AG09319 (cell line): Measurements from ENCODE around the gene NAPB.

Source experiments
- DNase-seq: peaks from one replicate; pipeline ENCODE4 v3.0.0-alpha.2; 2010; ENCODE audit warnings: low read depth; ENCODE audit errors: extremely low read depth
- TF ChIP-seq, protein P1 (sequence below): IDR thresholded peaks from 2 replicates; pipeline ENCODE4 v1.5.1; 2011; ENCODE audit warnings: low read depth, mild to moderate bottlenecking, inconsistent platforms, low read length, moderate library complexity

Gene NAPB

DNA sequence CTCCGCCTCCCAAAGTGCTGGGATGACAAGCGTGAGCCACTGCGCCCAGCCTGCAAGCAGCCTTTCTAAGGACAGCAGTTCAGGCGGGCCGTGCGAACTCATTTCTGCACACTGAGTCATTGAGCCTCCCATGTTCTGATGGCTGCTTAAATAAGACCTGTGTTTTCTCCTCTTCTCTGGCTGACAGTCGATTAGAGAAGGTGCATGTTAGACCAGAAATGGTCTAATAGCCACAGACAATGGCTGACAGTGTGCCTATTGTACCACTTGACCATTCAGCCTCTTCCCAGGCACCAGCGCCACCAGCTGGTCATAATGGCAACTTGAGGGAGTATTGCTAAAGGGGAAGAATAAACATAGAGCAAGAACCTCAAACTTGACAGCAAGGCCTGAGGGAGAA lies 25.2 kb upstream of the NAPB start:
- TF ChIP-seq, protein P1, sequence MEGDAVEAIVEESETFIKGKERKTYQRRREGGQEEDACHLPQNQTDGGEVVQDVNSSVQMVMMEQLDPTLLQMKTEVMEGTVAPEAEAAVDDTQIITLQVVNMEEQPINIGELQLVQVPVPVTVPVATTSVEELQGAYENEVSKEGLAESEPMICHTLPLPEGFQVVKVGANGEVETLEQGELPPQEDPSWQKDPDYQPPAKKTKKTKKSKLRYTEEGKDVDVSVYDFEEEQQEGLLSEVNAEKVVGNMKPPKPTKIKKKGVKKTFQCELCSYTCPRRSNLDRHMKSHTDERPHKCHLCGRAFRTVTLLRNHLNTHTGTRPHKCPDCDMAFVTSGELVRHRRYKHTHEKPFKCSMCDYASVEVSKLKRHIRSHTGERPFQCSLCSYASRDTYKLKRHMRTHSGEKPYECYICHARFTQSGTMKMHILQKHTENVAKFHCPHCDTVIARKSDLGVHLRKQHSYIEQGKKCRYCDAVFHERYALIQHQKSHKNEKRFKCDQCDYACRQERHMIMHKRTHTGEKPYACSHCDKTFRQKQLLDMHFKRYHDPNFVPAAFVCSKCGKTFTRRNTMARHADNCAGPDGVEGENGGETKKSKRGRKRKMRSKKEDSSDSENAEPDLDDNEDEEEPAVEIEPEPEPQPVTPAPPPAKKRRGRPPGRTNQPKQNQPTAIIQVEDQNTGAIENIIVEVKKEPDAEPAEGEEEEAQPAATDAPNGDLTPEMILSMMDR, result peak; percentile 47
- DNase-seq, result no peak

- peak; percentile 7 for DNase-seq
- TF ChIP-seq, protein P1, result no peak
Measured at GRCh38 chr20:23445596-23446217, 24.4 kb upstream of the NAPB start.

GRCh38 chr20:23444859-23445258 lies 23.6 kb upstream of the NAPB start:
- DNase-seq, result no peak
- TF ChIP-seq, protein P1, result no peak

DNA sequence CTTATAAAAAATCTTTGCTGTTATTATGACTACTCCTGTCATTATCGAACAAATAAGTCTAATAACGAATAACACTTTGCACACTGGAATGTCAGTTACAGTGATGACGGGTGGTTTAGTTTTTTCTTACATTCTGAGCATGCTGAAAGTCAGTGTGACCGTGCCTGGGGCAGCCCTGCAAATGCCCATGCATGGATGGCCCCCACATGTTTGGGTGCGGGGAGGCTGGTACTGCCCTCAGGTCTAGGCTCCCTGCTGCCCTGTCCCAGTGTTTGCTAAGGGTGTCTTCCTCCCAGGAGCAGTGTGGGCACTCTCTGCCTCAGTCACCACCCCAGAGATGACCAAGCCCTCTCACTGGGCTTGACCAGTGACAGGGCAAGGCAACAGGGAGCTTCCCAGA lies 21.1 kb upstream of the NAPB start:
- DNase-seq, result no peak
- TF ChIP-seq, protein P1, result no peak

GRCh38 chr20:23441850-23442313 lies 20.6 kb upstream of the NAPB start:
- peak; percentile 28 for DNase-seq
- TF ChIP-seq, protein P1, result peak; percentile 94

DNA sequence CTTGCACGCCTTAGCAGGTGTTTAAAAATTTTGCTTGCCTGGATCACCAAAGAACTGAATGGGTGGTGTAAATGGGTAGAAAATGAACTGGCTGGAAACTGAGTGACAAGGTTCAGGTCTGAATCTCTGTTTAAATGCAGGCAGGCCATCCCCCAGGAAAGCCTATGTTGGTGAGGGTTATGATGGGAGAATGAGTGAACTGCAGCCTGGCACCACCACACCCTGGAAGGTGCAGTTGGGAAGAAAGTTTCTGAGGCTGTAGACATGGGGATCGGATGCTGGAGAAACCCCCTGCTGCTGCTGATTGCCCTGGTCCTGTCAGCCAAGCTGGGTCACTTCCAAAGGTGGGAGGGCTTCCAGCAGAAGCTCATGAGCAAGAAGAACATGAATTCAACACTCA lies 18.7 kb upstream of the NAPB start:
- TF ChIP-seq, protein P1, result no peak
- DNase-seq, result no peak

GRCh38 chr20:23438661-23439060 lies 17.4 kb upstream of the NAPB start:
- no peak for DNase-seq
- TF ChIP-seq, protein P1, result no peak
